Esophagus muscularis mucosa (tissue), 2 donors: ENCODE measurements around the gene KLF13.

Experiments
- POLR2A ChIP-seq: fragments of 450-650 bp; IDR thresholded peaks from one replicate; pipeline ENCODE4 v1.6.1; 2017; ENCODE audit warnings: antibody characterized with exemption, moderate library complexity, mild to moderate bottlenecking, low read depth
- POLR2AphosphoS5 ChIP-seq, 2 donors: sonication (generic); formaldehyde crosslinking; IDR thresholded peaks; one replicate each; pipeline ENCODE4 v1.6.1; 2017; ENCODE audit warnings: antibody characterized with exemption in 2 of 2

- TF ChIP-seq POLR2AphosphoS5 (IDR thresholded peaks at IDR 0.05) = no peak
- no peak for TF ChIP-seq POLR2A
These were observed 4.8 kb downstream of the KLF13 start for GRCh38 chr15:31331389-31331788.
